Liver (tissue), 3 donors: ENCODE data around the gene SYNGR1.

Experiments used
- CTCF ChIP-seq: fragments of 150-350 bp; IDR thresholded peaks from 2 replicates; pipeline ENCODE4 v1.5.1; 2017; ENCODE audit warnings: improper control_type of control experiment, low read depth, low read length; ENCODE audit not compliant: missing input control
- JUND ChIP-seq, 2 donors: IDR thresholded peaks; 2 replicates each; pipeline ENCODE4 v1.6.1; 2016; ENCODE audit warnings: antibody characterized with exemption in 2 of 2
- MAX ChIP-seq: IDR thresholded peaks from 2 replicates; pipeline ENCODE4 v1.6.1; 2016; ENCODE audit warnings: antibody characterized with exemption
- NR2F2 ChIP-seq: IDR thresholded peaks from 2 replicates; pipeline ENCODE4 v1.6.1; 2016; ENCODE audit warnings: antibody characterized with exemption
- RAD21 ChIP-seq, 2 donors: IDR thresholded peaks; 2 replicates each; pipeline ENCODE4 v1.6.1; 2016; ENCODE audit warnings: antibody characterized with exemption in 2 of 2, mild to moderate bottlenecking in 2 of 2
- REST ChIP-seq: IDR thresholded peaks from 2 replicates; pipeline ENCODE4 v1.6.1; 2016; ENCODE audit warnings: antibody characterized with exemption, mild to moderate bottlenecking
- SP1 ChIP-seq: IDR thresholded peaks from 2 replicates; pipeline ENCODE4 v1.6.1; 2018; ENCODE audit warnings: antibody characterized with exemption, mild to moderate bottlenecking
- ZBTB33 ChIP-seq: IDR thresholded peaks from 2 replicates; pipeline ENCODE4 v1.6.1; 2016; ENCODE audit warnings: antibody characterized with exemption
- donor health status: healthy.
- donor health status: healthy.

GRCh38 chr22:39415506-39415905 lies 65.7 kb downstream of the SYNGR1 start:
- TF ChIP-seq SP1 (no peak), CTCF (no peak), NR2F2 (no peak), RAD21 (IDR thresholded peaks at IDR 0.05) (no peak), REST (no peak), MAX (no peak), JUND (IDR thresholded peaks at IDR 0.05) (no peak), ZBTB33 (no peak)
